Measurements from ENCODE around the gene VRK1.

VRK1 gene

GRCh38 chr14:96792591-96792990, 4.6 kb upstream of the VRK1 start:
- no peak for DNase-seq

GRCh38 chr14:96793547-96793946, 3.6 kb upstream of the VRK1 start:
- DNase-seq = no peak

GRCh38 chr14:96795109-96795828, 1.9 kb upstream of the VRK1 start:
- no peak for DNase-seq

GRCh38 chr14:96797582-96798349, 584 bp downstream of the VRK1 start:
- DNase-seq = peak; percentile 11

GRCh38 chr14:96798956-96799355, 1.8 kb downstream of the VRK1 start:
- no peak for DNase-seq

GRCh38 chr14:96799489-96800054, 2.4 kb downstream of the VRK1 start:
- no peak for DNase-seq

GRCh38 chr14:96801931-96802330, 4.7 kb downstream of the VRK1 start:
- DNase-seq = no peak

GRCh38 chr14:96802963-96803362, 5.8 kb downstream of the VRK1 start:
- DNase-seq = no peak

- DNase-seq = no peak
Measured at GRCh38 chr14:96803958-96804357, 6.8 kb downstream of the VRK1 start.

GRCh38 chr14:96804895-96805294, 7.7 kb downstream of the VRK1 start:
- no peak for DNase-seq

- no peak for DNase-seq
Measured at GRCh38 chr14:96805956-96806355, 8.8 kb downstream of the VRK1 start.

- no peak for DNase-seq
Measured at GRCh38 chr14:96806836-96807235, 9.7 kb downstream of the VRK1 start.

- no peak for DNase-seq
Measured at GRCh38 chr14:96808619-96809406, 11.6 kb downstream of the VRK1 start.

- DNase-seq = no peak
Measured at GRCh38 chr14:96811265-96811664, 14.1 kb downstream of the VRK1 start.

GRCh38 chr14:96811985-96812667, 14.9 kb downstream of the VRK1 start:
- DNase-seq = no peak

GRCh38 chr14:96816281-96816680, 19.1 kb downstream of the VRK1 start:
- no peak for DNase-seq

GRCh38 chr14:96817750-96818666, 20.8 kb downstream of the VRK1 start:
- DNase-seq = no peak

GRCh38 chr14:96821501-96821900, 24.3 kb downstream of the VRK1 start:
- no peak for DNase-seq

- no peak for DNase-seq
Measured at GRCh38 chr14:96823652-96824051, 26.5 kb downstream of the VRK1 start.

- no peak for DNase-seq
Measured at GRCh38 chr14:96824283-96824682, 27.1 kb downstream of the VRK1 start.

- DNase-seq = no peak
Measured at GRCh38 chr14:96826818-96827217, 29.6 kb downstream of the VRK1 start.

- no peak for DNase-seq
Measured at GRCh38 chr14:96827290-96827689, 30.1 kb downstream of the VRK1 start.
